Activated CD8-positive, alpha-beta memory T cell treated with anti-CD3 and anti-CD28 coated beads for 48 hours (primary cell): Measurements from ENCODE around the gene PPOX.

Experiments used
- DNase-seq, 3 experiments: peaks; one replicate each; pipeline ENCODE4 v3.0.0-alpha.2; 2020; ENCODE audit warnings: low read depth in 2 of 3, low spot score in 2 of 3

PPOX gene

GRCh38 chr1:161153176-161153575, 13.1 kb upstream of the PPOX start:
- no peak for DNase-seq

- peak; percentile 52 to 62 (median 56) for DNase-seq
Observed at GRCh38 chr1:161153682-161154337, 12.4 kb upstream of the PPOX start, which contains the start of gene UFC1. Gene UFC1, plus strand, starts transcription at chr1:161153978. Its CDS starts 20 bp downstream, at chr1:161153998.

GRCh38 chr1:161157867-161158266, 8.4 kb upstream of the PPOX start:
- no peak for DNase-seq

- DNase-seq = no peak
Observed at GRCh38 chr1:161158316-161159010, 7.8 kb upstream of the PPOX start.

GRCh38 chr1:161159087-161159912, 6.9 kb upstream of the PPOX start, which contains the start of gene USP21:
Gene USP21, plus strand, starts transcription at chr1:161159500. Its CDS starts 1,141 bp downstream, at chr1:161160641.
- peak; percentile 76 to 83 (median 81) for DNase-seq

- DNase-seq = no peak
Observed at GRCh38 chr1:161159913-161160243, 6.3 kb upstream of the PPOX start.

- DNase-seq = no peak
Observed at GRCh38 chr1:161160671-161161145, 5.5 kb upstream of the PPOX start.

GRCh38 chr1:161161652-161162051, 4.6 kb upstream of the PPOX start:
- no peak for DNase-seq

GRCh38 chr1:161162052-161162451, 4.2 kb upstream of the PPOX start:
- DNase-seq = no peak

- no peak for DNase-seq
Observed at GRCh38 chr1:161162806-161163205, 3.4 kb upstream of the PPOX start.

GRCh38 chr1:161163793-161164192, 2.4 kb upstream of the PPOX start:
- DNase-seq = no peak

- DNase-seq = no peak
Observed at GRCh38 chr1:161164901-161165610, 1.2 kb upstream of the PPOX start.

- no peak for DNase-seq
Observed at GRCh38 chr1:161166669-161167548, 683 bp downstream of the PPOX start.

- DNase-seq = no peak
Observed at GRCh38 chr1:161168906-161169305, 2.7 kb downstream of the PPOX start.

- no peak for DNase-seq
Observed at GRCh38 chr1:161171191-161171590, 5.0 kb downstream of the PPOX start.

GRCh38 chr1:161171696-161172095, 5.5 kb downstream of the PPOX start:
- DNase-seq = no peak

GRCh38 chr1:161172349-161172748, 6.1 kb downstream of the PPOX start:
- no peak for DNase-seq

- DNase-seq = no peak
Observed at GRCh38 chr1:161172776-161173376, 6.7 kb downstream of the PPOX start.

GRCh38 chr1:161173711-161174110, 7.5 kb downstream of the PPOX start:
- DNase-seq = no peak

GRCh38 chr1:161174911-161175310, 8.7 kb downstream of the PPOX start:
- no peak for DNase-seq
